GM13976 (cell line): ENCODE measurements around the gene RELN.

Experiments
- DNase-seq: peaks from one replicate; pipeline ENCODE4 v3.0.0; 2012; ENCODE audit warnings: low spot score
- CTCF ChIP-seq: IDR thresholded peaks from 2 replicates; pipeline ENCODE4 v1.5.1; 2012; ENCODE audit warnings: borderline replicate concordance, mild to moderate bottlenecking; ENCODE audit not compliant: insufficient read depth; ENCODE audit errors: extremely low read depth, missing control alignments, control extremely low read depth
- in situ Hi-C: fragments of 300-500 bp; cut with MboI; formaldehyde crosslinking; loops from one replicate; pipeline ENCODE4 v1.12.0; 2022; ENCODE audit warnings: low sequenced_read_pairs, mixed read lengths, inconsistent platforms; ENCODE audit not compliant: unreplicated experiment

RELN gene

GRCh38 chr7:104024632-104025031, 35.2 kb upstream of the RELN start:
- no peak for TF ChIP-seq CTCF
- DNase-seq, result no peak
- in situ Hi-C loops, result no loop called here

GRCh38 chr7:104023100-104023499, 33.6 kb upstream of the RELN start:
- TF ChIP-seq CTCF, result no peak
- in situ Hi-C loops, result no loop called here
- DNase-seq, result no peak

GRCh38 chr7:104018425-104018824, 29.0 kb upstream of the RELN start:
- in situ Hi-C loops, result no loop called here
- no peak for DNase-seq
- no peak for TF ChIP-seq CTCF

- TF ChIP-seq CTCF, result no peak
- DNase-seq, result no peak
- in situ Hi-C loops, result no loop called here
Observed at GRCh38 chr7:104017001-104017400, 27.5 kb upstream of the RELN start.

GRCh38 chr7:104012835-104013234, 23.4 kb upstream of the RELN start:
- DNase-seq, result no peak
- in situ Hi-C loops, result no loop called here
- no peak for TF ChIP-seq CTCF

GRCh38 chr7:104011829-104012228, 22.4 kb upstream of the RELN start:
- TF ChIP-seq CTCF, result no peak
- DNase-seq, result no peak
- in situ Hi-C loops, result no loop called here

GRCh38 chr7:104010052-104010909, 20.8 kb upstream of the RELN start:
- TF ChIP-seq CTCF, result no peak
- DNase-seq, result no peak
- in situ Hi-C loops, result no loop called here
